Caco-2 (cell line): ENCODE results near the gene CDK5R1. TPM values are rescaled to one million over a fixed set of nuclear protein-coding genes. Genes with fewer than 3 reads are reported as not detected.

ENCODE experiments used
- BruUV-seq: library from RNA; stranded (reverse); fragments of 400-500 nt; replicated peaks from 2 replicates; lab custom pipeline; 2021; lab: Mats Ljungman, UMichigan
- CTCF ChIA-PET: fragments of 300-600 bp; sonication (Branson Sonifier 250); formaldehyde crosslinking; loops from one replicate; lab custom pipeline; 2022; ENCODE audit warnings: antibody characterized with exemption; lab: Charles Lee
- POLR2A ChIA-PET: fragments of 300-600 bp; sonication (Branson Sonifier 250); formaldehyde crosslinking; loops from one replicate; lab custom pipeline; 2022; ENCODE audit warnings: antibody characterized with exemption; lab: Charles Lee
- DNase-seq, 2 experiments: peaks; one replicate each; pipeline versions ENCODE4 v3.0.0 to v3.0.0-alpha.2; 2020 to 2022
- H3K27me3 ChIP-seq: replicated peaks from 2 replicates; pipeline ENCODE4 v1.6.0; 2011; ENCODE audit warnings: low read length; ENCODE audit not compliant: control insufficient read depth, insufficient read depth
- H3K36me3 ChIP-seq: 2 replicates; pipeline ENCODE4 v1.5.1; 2011; ENCODE audit warnings: low read length; ENCODE audit not compliant: control insufficient read depth, insufficient read depth
- H3K4me1 ChIP-seq: fragments of 250-450 bp; sonication (Bioruptor Pico); 2 replicates; pipeline ENCODE4 v1.5.1; 2020; ENCODE audit warnings: mild to moderate bottlenecking
- H3K4me3 ChIP-seq: 2 replicates; pipeline ENCODE4 v1.5.1; 2011; ENCODE audit warnings: low read depth, mild to moderate bottlenecking, control low read depth, low read length
- H3K9me3 ChIP-seq: fragments of 250-450 bp; sonication (Bioruptor Pico); 2 replicates; pipeline ENCODE4 v1.5.1; 2020; ENCODE audit warnings: mild to moderate bottlenecking, moderate library complexity
- H3K27ac Mint-ChIP-seq: one replicate; pipeline ENCODE4 v1.8.0; 2022; ENCODE audit warnings: mixed read lengths; ENCODE audit not compliant: unreplicated experiment
- H3K27me3 Mint-ChIP-seq: one replicate; pipeline ENCODE4 v1.8.0; 2022; ENCODE audit warnings: mixed read lengths; ENCODE audit not compliant: insufficient read depth, unreplicated experiment
- H3K36me3 Mint-ChIP-seq: one replicate; pipeline ENCODE4 v1.8.0; 2022; ENCODE audit warnings: mild to moderate bottlenecking, mixed read lengths; ENCODE audit not compliant: insufficient read depth, unreplicated experiment
- H3K4me1 Mint-ChIP-seq: one replicate; pipeline ENCODE4 v1.8.0; 2022; ENCODE audit warnings: low read depth, mixed read lengths; ENCODE audit not compliant: unreplicated experiment
- H3K4me3 Mint-ChIP-seq: one replicate; pipeline ENCODE4 v1.8.0; 2022; ENCODE audit warnings: mild to moderate bottlenecking, moderate library complexity, mixed read lengths; ENCODE audit not compliant: unreplicated experiment
- H3K9me3 Mint-ChIP-seq: one replicate; pipeline ENCODE4 v1.8.0; 2022; ENCODE audit warnings: mixed read lengths; ENCODE audit not compliant: unreplicated experiment
- intact Hi-C: fragments of 100-400 bp; cut with micrococcal nuclease; formaldehyde crosslinking; loops from one replicate; pipeline ENCODE4 v1.10.0; 2022; ENCODE audit not compliant: unreplicated experiment
- total RNA-seq: library from RNA; stranded (reverse); gene quantifications from 2 replicates; pipeline ENCODE4 v1.2.3, GENCODE V29; 2022
- TF ChIP-seq, protein P1 (sequence below), 2 experiments: fragments of 200-600 bp in 1 of 2; IDR thresholded peaks; 1 replicate in 1 of 2; 2 replicates in 1 of 2; pipeline versions ENCODE4 v1.5.1 to v1.8.0; 2011 to 2022; ENCODE audit warnings: antibody characterized with exemption in 1 of 2, control low read depth in 1 of 2, inconsistent platforms in 1 of 2, low read depth in 1 of 2, low read length in 1 of 2, mild to moderate bottlenecking in 1 of 2, moderate library complexity in 1 of 2; ENCODE audit not compliant: insufficient read depth in 1 of 2, severe bottlenecking in 1 of 2, unreplicated experiment in 1 of 2

Gene CDK5R1
- total RNA-seq, 1 experiment from 2014 or later, result 6.6 TPM

- DNase-seq, result no peak
- Mint-ChIP-seq H3K9me3 (no peaks in the 10 kb centered on the region), H3K27me3 (no peaks in the 10 kb centered on the region), H3K36me3 (peaks cover 57% of the 10 kb centered on the region), H3K4me1 (no peaks in the 10 kb centered on the region), H3K4me3 (no peak overlapping the region), H3K27ac (no peak overlapping the region)
- no peaks in the 10 kb centered on the region; the same call in 1 of the 2 replicates for H3K36me3 ChIP-seq
- no peaks in the 10 kb centered on the region for H3K4me1 ChIP-seq
- POLR2A ChIA-PET, result no interaction called here
- no peaks in the 10 kb centered on the region for H3K27me3 ChIP-seq
- no peak overlapping the region for H3K4me3 ChIP-seq
- intact Hi-C loops, result no loop called here
- TF ChIP-seq, protein P1, sequence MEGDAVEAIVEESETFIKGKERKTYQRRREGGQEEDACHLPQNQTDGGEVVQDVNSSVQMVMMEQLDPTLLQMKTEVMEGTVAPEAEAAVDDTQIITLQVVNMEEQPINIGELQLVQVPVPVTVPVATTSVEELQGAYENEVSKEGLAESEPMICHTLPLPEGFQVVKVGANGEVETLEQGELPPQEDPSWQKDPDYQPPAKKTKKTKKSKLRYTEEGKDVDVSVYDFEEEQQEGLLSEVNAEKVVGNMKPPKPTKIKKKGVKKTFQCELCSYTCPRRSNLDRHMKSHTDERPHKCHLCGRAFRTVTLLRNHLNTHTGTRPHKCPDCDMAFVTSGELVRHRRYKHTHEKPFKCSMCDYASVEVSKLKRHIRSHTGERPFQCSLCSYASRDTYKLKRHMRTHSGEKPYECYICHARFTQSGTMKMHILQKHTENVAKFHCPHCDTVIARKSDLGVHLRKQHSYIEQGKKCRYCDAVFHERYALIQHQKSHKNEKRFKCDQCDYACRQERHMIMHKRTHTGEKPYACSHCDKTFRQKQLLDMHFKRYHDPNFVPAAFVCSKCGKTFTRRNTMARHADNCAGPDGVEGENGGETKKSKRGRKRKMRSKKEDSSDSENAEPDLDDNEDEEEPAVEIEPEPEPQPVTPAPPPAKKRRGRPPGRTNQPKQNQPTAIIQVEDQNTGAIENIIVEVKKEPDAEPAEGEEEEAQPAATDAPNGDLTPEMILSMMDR (IDR thresholded peaks at IDR 0.05; ENCODE audit: insufficient read depth in 1 of 2, low read depth in 1 of 2, low read length in 1 of 2, severe bottlenecking in 1 of 2, unreplicated experiment in 1 of 2), result no peak
- BruUV-seq, result no TSS peak
- no peaks in the 10 kb centered on the region for H3K9me3 ChIP-seq
- CTCF ChIA-PET, result interaction anchor here (0.7 kb wide), 1 partner anchor 35 kb away, joined by 5 read pairs; no protein-coding TSS in a partner anchor
These were observed 38.3 kb downstream of the CDK5R1 start for GRCh38 chr17:32525122-32525521.

DNA sequence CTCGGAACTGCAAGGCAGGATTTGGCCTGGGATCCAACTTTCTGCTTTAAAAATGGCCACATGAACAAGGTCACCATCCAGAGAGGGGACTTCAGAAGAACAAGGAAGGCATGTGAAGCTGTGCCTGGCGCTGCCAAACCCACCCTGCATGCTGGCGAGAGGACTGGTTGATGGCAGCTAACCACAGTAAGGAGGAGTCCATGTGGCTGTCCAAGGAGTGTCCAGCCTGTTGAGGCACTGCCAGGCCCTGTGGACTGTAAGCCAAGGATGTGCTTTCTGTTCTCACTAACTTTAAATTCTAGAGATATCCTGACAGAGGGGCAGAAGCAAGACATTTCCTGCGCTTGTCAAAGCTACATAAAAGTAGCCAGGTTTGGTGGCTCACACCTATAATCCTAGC is 40.4 kb downstream of the CDK5R1 start:
- peaks cover 48% of the 10 kb centered on the region for H3K36me3 Mint-ChIP-seq
- CTCF ChIA-PET, result no interaction called here
- H3K27ac Mint-ChIP-seq, result no peak overlapping the region

DNA sequence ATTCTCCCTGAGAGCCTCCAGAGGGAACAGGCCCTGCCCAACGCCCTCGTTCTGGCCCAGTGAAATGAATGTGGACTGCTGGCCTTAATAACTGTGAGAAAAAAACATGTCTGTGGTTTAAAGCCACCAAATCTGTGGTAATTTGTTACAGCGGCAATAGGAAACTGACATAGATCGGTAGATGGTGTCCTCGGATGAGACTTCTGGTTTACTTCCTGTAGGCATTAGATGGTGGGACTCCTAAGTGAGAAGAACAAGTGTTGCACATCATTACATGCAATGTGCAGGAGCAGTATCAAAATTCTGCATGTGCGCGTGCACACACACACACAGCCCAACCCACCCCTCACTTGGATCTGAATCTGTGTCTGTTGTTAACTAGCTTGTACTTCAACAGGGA is 42.0 kb downstream of the CDK5R1 start:
- Mint-ChIP-seq H3K9me3 (no peaks in the 10 kb centered on the region), H3K4me1 (no peaks in the 10 kb centered on the region), H3K27ac (no peak overlapping the region), H3K4me3 (no peak overlapping the region), H3K27me3 (no peaks in the 10 kb centered on the region), H3K36me3 (peaks cover 47% of the 10 kb centered on the region)
- intact Hi-C loops, result no loop called here
- Histone ChIP-seq H3K4me3 (no peak overlapping the region), H3K27me3 (no peaks in the 10 kb centered on the region), H3K4me1 (no peaks in the 10 kb centered on the region), H3K36me3 (peaks cover 3% of the 10 kb centered on the region), H3K9me3 (no peaks in the 10 kb centered on the region)
- ChIA-PET CTCF (no interaction called here), POLR2A (no interaction called here)
- TF ChIP-seq, protein P1 (IDR thresholded peaks at IDR 0.05; ENCODE audit: insufficient read depth in 1 of 2, low read depth in 1 of 2, low read length in 1 of 2, severe bottlenecking in 1 of 2, unreplicated experiment in 1 of 2), result no peak
- DNase-seq, result no peak
- no TSS peak for BruUV-seq

More for the DNA sequence above, 40.4 kb downstream of the CDK5R1 start:
- no peak for DNase-seq
- Histone ChIP-seq H3K27me3 (no peaks in the 10 kb centered on the region), H3K4me1 (no peaks in the 10 kb centered on the region), H3K9me3 (no peaks in the 10 kb centered on the region), H3K36me3 (no peaks in the 10 kb centered on the region; the same call in 1 of the 2 replicates), H3K4me3 (no peak overlapping the region)
- POLR2A ChIA-PET, result no interaction called here
- Mint-ChIP-seq H3K9me3 (no peaks in the 10 kb centered on the region), H3K4me1 (no peaks in the 10 kb centered on the region), H3K27me3 (no peaks in the 10 kb centered on the region), H3K4me3 (no peak overlapping the region)
- BruUV-seq, result no TSS peak
- intact Hi-C loops, result no loop called here
- TF ChIP-seq, protein P1 (IDR thresholded peaks at IDR 0.05; ENCODE audit: insufficient read depth in 1 of 2, low read depth in 1 of 2, low read length in 1 of 2, severe bottlenecking in 1 of 2, unreplicated experiment in 1 of 2), result no peak
